ENCODE results near the gene RHOF.

Gene RHOF

GRCh38 chr12:121819212-121819949, 25.9 kb upstream of the RHOF start:
- no peak for DNase-seq

GRCh38 chr12:121817648-121818043, 24.2 kb upstream of the RHOF start:
- no peak for DNase-seq

GRCh38 chr12:121816925-121817647, 23.6 kb upstream of the RHOF start:
- no peak for DNase-seq

GRCh38 chr12:121815263-121815662, 21.8 kb upstream of the RHOF start:
- DNase-seq = no peak

GRCh38 chr12:121814429-121815119, 21.1 kb upstream of the RHOF start:
- DNase-seq = no peak

- no peak for DNase-seq
Measured at GRCh38 chr12:121813951-121814350, 20.5 kb upstream of the RHOF start.

- DNase-seq = no peak
Measured at GRCh38 chr12:121812921-121813896, 19.7 kb upstream of the RHOF start.

- DNase-seq = peak in 1 of 2 experiments; percentile 8
Measured at GRCh38 chr12:121812320-121812871, 18.9 kb upstream of the RHOF start.

- peak; percentile 24 to 46 for DNase-seq
Measured at GRCh38 chr12:121811434-121812319, 18.2 kb upstream of the RHOF start.

GRCh38 chr12:121810833-121811433, 17.4 kb upstream of the RHOF start:
- no peak for DNase-seq

GRCh38 chr12:121810234-121810817, 16.8 kb upstream of the RHOF start:
- no peak for DNase-seq

GRCh38 chr12:121809712-121810116, 16.2 kb upstream of the RHOF start:
- no peak for DNase-seq

- DNase-seq = no peak
Measured at GRCh38 chr12:121808623-121809022, 15.1 kb upstream of the RHOF start.

GRCh38 chr12:121807642-121808347, 14.3 kb upstream of the RHOF start:
- no peak for DNase-seq

GRCh38 chr12:121806546-121807423, 13.3 kb upstream of the RHOF start:
- DNase-seq = no peak

GRCh38 chr12:121806009-121806545, 12.6 kb upstream of the RHOF start:
- DNase-seq = no peak

- DNase-seq = peak in 1 of 2 experiments; percentile 23
Measured at GRCh38 chr12:121805171-121806008, 11.9 kb upstream of the RHOF start.
